Duodenal mucosa (tissue), 2 donors: ENCODE results near the gene HMCN2.
"Not testable (repeated sequence)": the region's sequence is repeated elsewhere in the genome, so short reads cannot be mapped to it uniquely, and the experiment has no call there.

Experiments used
- H3K27ac ChIP-seq: one replicate; pipeline ENCODE4 v1.7.0; 2013; ENCODE audit warnings: low read depth, low read length
- H3K27me3 ChIP-seq, 2 donors: one replicate each; pipeline ENCODE4 v1.7.0; 2013; ENCODE audit warnings: low read length in 2 of 2, control low read depth in 1 of 2; ENCODE audit not compliant: insufficient read depth in 2 of 2, control insufficient read depth in 1 of 2
- H3K36me3 ChIP-seq, 2 donors: one replicate each; pipeline ENCODE4 v1.7.0; 2013; ENCODE audit warnings: low read length in 2 of 2, control low read depth in 1 of 2; ENCODE audit not compliant: insufficient read depth in 2 of 2, control insufficient read depth in 1 of 2
- H3K4me1 ChIP-seq, 2 donors: one replicate each; pipeline ENCODE4 v1.7.0; 2013; ENCODE audit warnings: low read length in 2 of 2, control low read depth in 1 of 2; ENCODE audit not compliant: insufficient read depth in 2 of 2, control insufficient read depth in 1 of 2
- H3K4me3 ChIP-seq, 2 donors: one replicate each; pipeline ENCODE4 v1.7.0; 2013; ENCODE audit warnings: low read length in 2 of 2, low read depth in 1 of 2
- H3K9ac ChIP-seq, 2 donors: one replicate each; pipeline ENCODE4 v1.7.0; 2013; ENCODE audit warnings: low read length in 2 of 2, low read depth in 1 of 2
- H3K9me3 ChIP-seq, 2 donors: one replicate each; pipeline ENCODE4 v1.7.0; 2013; ENCODE audit warnings: low read length in 2 of 2, control low read depth in 1 of 2; ENCODE audit not compliant: control insufficient read depth in 1 of 2

Gene HMCN2

DNA sequence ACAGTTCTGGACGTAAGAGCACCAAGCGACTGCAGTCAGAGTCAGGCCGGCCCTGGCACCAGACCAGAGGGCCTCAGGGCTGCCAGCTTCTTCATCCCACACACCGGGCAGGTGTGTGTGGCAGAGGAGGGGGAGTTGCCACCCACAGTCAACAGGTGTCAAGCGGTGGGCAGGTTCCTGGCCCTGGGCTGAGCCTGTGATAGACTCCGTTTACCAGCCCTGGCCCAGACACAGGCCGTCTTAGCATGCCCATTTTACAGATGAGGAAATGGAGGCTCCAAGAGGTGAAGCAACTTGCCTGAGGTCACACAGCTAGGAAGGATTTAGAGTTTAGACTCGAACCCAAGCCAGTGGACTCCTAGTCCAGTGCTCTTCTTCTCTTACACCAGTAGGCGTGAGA lies 71.8 kb downstream of the HMCN2 start:
- no peak overlapping the region for H3K27ac ChIP-seq
- no peaks in the 10 kb centered on the region for H3K9me3 ChIP-seq
- peaks cover 4 to 5% of the 10 kb centered on the region in 2 donors for H3K4me1 ChIP-seq
- H3K4me3 ChIP-seq = no peak overlapping the region
- H3K27me3 ChIP-seq = peaks cover 0 to 14% of the 10 kb centered on the region in 2 donors
- H3K9ac ChIP-seq = no peak overlapping the region
- no peaks in the 10 kb centered on the region for H3K36me3 ChIP-seq

- Histone ChIP-seq H3K4me1 (peaks cover 4% of the 10 kb centered on the region in 2 donors), H3K27me3 (peaks cover 0 to 14% of the 10 kb centered on the region in 2 donors), H3K9me3 (no peaks in the 10 kb centered on the region), H3K36me3 (no peaks in the 10 kb centered on the region), H3K9ac (no peak overlapping the region), H3K27ac (no peak overlapping the region), H3K4me3 (no peak overlapping the region)
These were observed 72.3 kb downstream of the HMCN2 start for GRCh38 chr9:130337784-130338380.

DNA sequence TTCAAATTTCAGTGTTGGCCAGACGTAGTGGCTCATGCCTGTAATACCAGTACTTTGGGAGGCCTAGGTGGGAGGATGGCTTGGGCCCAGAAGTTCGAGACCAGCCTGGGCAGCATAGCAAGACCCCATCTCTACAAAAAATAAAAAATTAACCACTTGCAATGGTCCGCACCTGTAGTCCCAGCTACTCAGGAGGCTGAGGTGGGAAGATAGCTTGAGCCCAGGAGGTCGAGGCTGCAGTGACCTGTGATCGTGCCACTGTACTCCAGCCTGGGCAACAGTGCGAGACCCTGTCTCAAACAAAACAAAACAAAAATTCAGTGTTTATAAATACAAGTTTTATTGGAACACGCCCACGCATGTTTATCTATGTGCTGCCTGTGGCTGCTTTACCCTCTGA lies 73.3 kb downstream of the HMCN2 start:
- H3K27me3 ChIP-seq, H3K4me3 ChIP-seq, H3K9ac ChIP-seq, H3K27ac ChIP-seq, H3K9me3 ChIP-seq, H3K36me3 ChIP-seq, H3K4me1 ChIP-seq: not testable (repeated sequence)

GRCh38 chr9:130339306-130339705 lies 73.7 kb downstream of the HMCN2 start:
- peaks cover 0 to 4% of the 10 kb centered on the region in 2 donors for H3K4me1 ChIP-seq
- H3K4me3 ChIP-seq = no peak overlapping the region
- H3K9me3 ChIP-seq = no peaks in the 10 kb centered on the region
- H3K9ac ChIP-seq = no peak overlapping the region
- H3K27ac ChIP-seq = no peak overlapping the region
- H3K27me3 ChIP-seq = peaks cover 0 to 3% of the 10 kb centered on the region in 2 donors
- H3K36me3 ChIP-seq = no peaks in the 10 kb centered on the region

- H3K36me3 ChIP-seq = no peaks in the 10 kb centered on the region
- no peak overlapping the region for H3K9ac ChIP-seq
- no peak overlapping the region for H3K4me3 ChIP-seq
- peaks cover 0 to 3% of the 10 kb centered on the region in 2 donors for H3K27me3 ChIP-seq
- no peak overlapping the region for H3K27ac ChIP-seq
- no peaks in the 10 kb centered on the region for H3K9me3 ChIP-seq
- peaks cover 0 to 4% of the 10 kb centered on the region in 2 donors for H3K4me1 ChIP-seq
These were observed 74.5 kb downstream of the HMCN2 start for GRCh38 chr9:130340011-130340410.

GRCh38 chr9:130340557-130340956 lies 75.0 kb downstream of the HMCN2 start:
- H3K27me3 ChIP-seq, H3K9ac ChIP-seq, H3K27ac ChIP-seq: not testable (repeated sequence)

GRCh38 chr9:130341128-130341527 lies 75.6 kb downstream of the HMCN2 start:
- no peaks in the 10 kb centered on the region for H3K9me3 ChIP-seq
- no peak overlapping the region for H3K4me3 ChIP-seq
- no peaks in the 10 kb centered on the region for H3K36me3 ChIP-seq
- no peak overlapping the region for H3K9ac ChIP-seq
- H3K27ac ChIP-seq = no peak overlapping the region
- H3K27me3 ChIP-seq = peaks cover 0 to under 1% of the 10 kb centered on the region in 2 donors
- H3K4me1 ChIP-seq = peaks cover 0 to 4% of the 10 kb centered on the region in 2 donors

More at GRCh38 chr9:130340557-130340956, 75.0 kb downstream of the HMCN2 start:
- H3K4me3 ChIP-seq, H3K36me3 ChIP-seq, H3K4me1 ChIP-seq, H3K9me3 ChIP-seq: not testable (repeated sequence)

DNA sequence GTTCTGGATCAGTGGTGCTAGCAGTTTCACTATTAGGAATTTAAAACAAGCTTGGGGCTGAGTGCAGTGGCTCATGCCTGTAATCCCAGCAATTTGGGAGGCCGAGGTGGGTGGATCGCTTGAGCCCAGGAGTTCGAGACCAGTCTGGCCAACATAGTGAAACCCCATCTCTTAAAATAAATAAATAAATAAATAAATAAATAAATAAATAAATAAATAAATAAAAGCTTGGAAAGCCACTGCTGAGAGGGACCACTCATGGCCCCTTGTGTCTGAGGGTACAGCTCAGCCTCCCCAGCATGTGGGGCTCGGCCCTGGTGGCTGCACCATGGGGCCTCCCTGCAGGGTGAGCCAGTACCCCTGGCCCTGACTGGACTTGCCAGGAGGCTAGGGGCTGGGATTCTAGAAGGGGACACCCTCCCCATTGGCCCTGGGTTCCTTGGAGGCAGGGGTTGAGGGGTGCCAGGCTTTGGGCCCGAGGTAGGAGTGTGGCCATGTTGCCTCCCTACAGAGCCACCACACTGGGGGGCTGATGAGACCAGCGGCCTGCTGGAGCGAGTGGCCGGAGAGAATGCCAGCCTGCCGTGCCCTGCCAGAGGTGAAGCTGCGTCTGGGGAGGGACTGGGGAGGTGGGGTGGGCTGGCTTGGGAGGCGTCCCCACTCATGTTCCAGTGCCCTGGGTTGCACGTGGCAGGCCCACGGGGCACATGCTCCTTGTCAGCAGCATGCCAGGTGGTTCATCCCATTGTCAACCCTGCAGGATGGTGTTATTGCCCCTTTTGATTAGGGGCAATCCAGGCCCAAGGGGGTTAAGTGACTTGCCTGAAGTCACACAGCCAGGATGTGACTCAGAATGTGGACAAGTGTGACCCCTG lies 76.5 kb downstream of the HMCN2 start:
- H3K9me3 ChIP-seq = no peaks in the 10 kb centered on the region
- no peaks in the 10 kb centered on the region for H3K27me3 ChIP-seq
- no peak overlapping the region for H3K27ac ChIP-seq
- no peaks in the 10 kb centered on the region for H3K4me1 ChIP-seq
- no peaks in the 10 kb centered on the region for H3K36me3 ChIP-seq
- no peak overlapping the region for H3K9ac ChIP-seq
- no peak overlapping the region for H3K4me3 ChIP-seq

GRCh38 chr9:130342714-130343085 lies 77.1 kb downstream of the HMCN2 start:
- H3K27ac ChIP-seq = no peak overlapping the region
- no peaks in the 10 kb centered on the region for H3K27me3 ChIP-seq
- no peaks in the 10 kb centered on the region for H3K9me3 ChIP-seq
- H3K9ac ChIP-seq = no peak overlapping the region
- no peaks in the 10 kb centered on the region for H3K36me3 ChIP-seq
- H3K4me1 ChIP-seq = no peaks in the 10 kb centered on the region
- no peak overlapping the region for H3K4me3 ChIP-seq

- H3K9me3 ChIP-seq = no peaks in the 10 kb centered on the region
- no peak overlapping the region for H3K4me3 ChIP-seq
- H3K9ac ChIP-seq = no peak overlapping the region
- no peaks in the 10 kb centered on the region for H3K4me1 ChIP-seq
- H3K27ac ChIP-seq = no peak overlapping the region
- no peaks in the 10 kb centered on the region for H3K27me3 ChIP-seq
- H3K36me3 ChIP-seq = no peaks in the 10 kb centered on the region
These were observed 77.9 kb downstream of the HMCN2 start for GRCh38 chr9:130343445-130343918.
